PC-9 (cell line): ENCODE results near the gene MCF2L.

Experiments
- CTCF ChIP-seq: fragments of 200-600 bp; sonication (generic); conservative IDR thresholded peaks from 2 replicates; pipeline ENCODE4 v1.6.1; 2017; ENCODE audit warnings: mixed run types, antibody characterized with exemption, mild to moderate bottlenecking, moderate library complexity
- EZH2 ChIP-seq: fragments of 200-600 bp; sonication (generic); IDR thresholded peaks from 2 replicates; pipeline ENCODE4 v1.8.0; 2017; ENCODE audit warnings: antibody characterized with exemption, low read depth

DNA sequence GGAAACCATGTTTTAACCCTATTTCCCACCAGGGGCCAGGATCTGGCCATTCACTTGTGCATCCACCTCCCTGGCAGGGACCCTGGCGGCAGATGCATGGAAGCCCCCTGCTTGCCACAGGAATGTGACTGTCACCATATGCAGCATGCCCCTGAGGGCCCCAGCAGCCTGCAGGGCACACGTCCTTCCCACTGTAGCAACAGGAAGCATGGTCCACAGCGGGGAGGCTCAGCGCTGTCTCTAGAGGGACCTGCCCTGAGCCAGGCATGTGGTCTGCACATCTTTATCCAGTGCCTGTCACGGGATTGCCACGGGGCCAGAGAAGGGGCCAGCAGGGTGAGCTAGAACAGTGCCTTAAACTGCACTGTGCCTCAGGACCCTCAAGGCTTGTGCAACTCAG is 34.9 kb upstream of the MCF2L start:
- TF ChIP-seq CTCF (no peak), EZH2 (no peak)
